AG09309 (cell line): ENCODE data around the gene GRIK3.

ENCODE experiments used
- DNase-seq: peaks from one replicate; pipeline ENCODE4 v3.0.0-alpha.2; 2010; ENCODE audit warnings: low read depth
- H3K4me3 ChIP-seq: 2 replicates; pipeline ENCODE4 v1.5.1; 2011; ENCODE audit warnings: mild to moderate bottlenecking, low read depth, low read length, moderate library complexity; ENCODE audit not compliant: control insufficient read depth
- CTCF ChIP-seq: IDR thresholded peaks from 2 replicates; pipeline ENCODE4 v1.5.1; 2011; ENCODE audit warnings: mild to moderate bottlenecking, low read depth, low read length, inconsistent platforms; ENCODE audit not compliant: insufficient read depth, control insufficient read depth; ENCODE audit errors: missing control alignments

GRIK3 gene

GRCh38 chr1:36847761-36848160 is 186.6 kb downstream of the GRIK3 start:
- TF ChIP-seq CTCF = no peak
- no peak for DNase-seq
- H3K4me3 ChIP-seq = no peak overlapping the region

GRCh38 chr1:36847186-36847585 is 187.1 kb downstream of the GRIK3 start:
- TF ChIP-seq CTCF = no peak
- DNase-seq = no peak
- no peak overlapping the region for H3K4me3 ChIP-seq

- DNase-seq = no peak
- no peak for TF ChIP-seq CTCF
These were observed 188.0 kb downstream of the GRIK3 start for GRCh38 chr1:36846357-36846756.

GRCh38 chr1:36845802-36846201 is 188.5 kb downstream of the GRIK3 start:
- TF ChIP-seq CTCF = no peak
- no peak overlapping the region for H3K4me3 ChIP-seq
- DNase-seq = no peak

More at GRCh38 chr1:36846357-36846756, 188.0 kb downstream of the GRIK3 start:
- H3K4me3 ChIP-seq = no peak overlapping the region

DNA sequence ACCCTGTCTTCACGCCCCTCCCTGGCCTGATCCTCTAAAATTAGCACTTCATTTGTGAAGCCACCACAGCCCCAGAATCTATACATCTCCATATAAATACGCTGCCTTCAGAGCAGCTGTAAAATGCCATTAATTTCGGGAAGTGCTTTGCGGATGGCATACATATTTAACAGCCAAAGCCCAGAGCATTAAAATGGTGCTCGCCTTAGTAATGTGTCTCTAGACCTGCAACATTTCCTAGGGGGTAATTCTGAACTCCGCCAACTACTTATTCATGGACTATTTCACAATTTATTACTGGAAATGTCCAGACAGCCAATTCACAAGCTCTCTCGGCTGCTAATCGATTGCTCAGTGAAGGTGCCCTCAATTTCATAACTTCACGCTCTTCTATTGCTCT is 189.4 kb downstream of the GRIK3 start:
- no peak for TF ChIP-seq CTCF
- DNase-seq = no peak

GRCh38 chr1:36843906-36844610 is 190.3 kb downstream of the GRIK3 start:
- no peak overlapping the region for H3K4me3 ChIP-seq
- TF ChIP-seq CTCF = no peak
- no peak for DNase-seq

More for the DNA sequence above, 189.4 kb downstream of the GRIK3 start:
- H3K4me3 ChIP-seq = no peak overlapping the region
